ENCODE data around the gene CCDC187.
A peak's percentile ranks its signal among the peaks of the same experiment; 100 is the strongest.

CCDC187 gene

DNA sequence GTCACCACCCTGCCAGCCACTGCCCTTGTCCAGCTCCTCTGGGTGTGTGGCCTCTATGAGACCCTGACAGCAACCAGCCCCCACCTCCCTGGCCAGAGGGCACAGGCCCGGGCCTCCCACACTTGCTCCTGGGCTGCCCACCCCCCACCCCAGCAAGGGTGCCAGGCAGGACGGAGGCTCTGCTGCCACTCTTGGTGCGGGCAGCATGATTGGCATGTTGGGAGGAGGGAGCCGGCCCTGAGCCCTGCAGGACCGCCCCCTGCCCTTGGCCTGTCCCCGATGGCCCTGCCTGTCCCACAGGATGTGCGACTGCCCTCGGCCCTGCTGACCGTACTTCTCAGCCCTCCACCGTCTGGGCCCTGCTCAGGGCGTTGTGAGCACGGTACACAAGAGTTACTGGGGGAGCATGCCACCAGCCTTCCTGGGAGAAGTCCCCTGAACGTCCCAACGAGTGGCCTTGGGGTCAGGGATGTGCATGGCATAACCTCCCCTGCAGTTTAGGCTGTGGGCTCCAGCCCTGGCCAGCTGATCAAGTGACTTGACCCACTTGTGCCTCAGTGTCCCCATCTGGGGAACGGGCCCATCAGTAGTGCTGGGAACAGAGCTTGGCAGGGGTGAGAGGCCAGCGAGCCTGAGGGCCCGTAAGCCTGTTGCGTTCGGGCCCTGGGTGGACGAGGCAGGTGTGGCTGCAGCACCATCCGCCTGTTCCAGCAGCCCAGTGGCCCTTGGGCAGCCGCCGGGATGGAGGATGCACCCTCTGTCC is 39.4 kb upstream of the CCDC187 start:
- no peak for DNase-seq (ENCODE audit: low read depth)
- H3K4me3 ChIP-seq (ENCODE audit: low read depth, low read length) = no peak overlapping the region
- TF ChIP-seq, protein P1, sequence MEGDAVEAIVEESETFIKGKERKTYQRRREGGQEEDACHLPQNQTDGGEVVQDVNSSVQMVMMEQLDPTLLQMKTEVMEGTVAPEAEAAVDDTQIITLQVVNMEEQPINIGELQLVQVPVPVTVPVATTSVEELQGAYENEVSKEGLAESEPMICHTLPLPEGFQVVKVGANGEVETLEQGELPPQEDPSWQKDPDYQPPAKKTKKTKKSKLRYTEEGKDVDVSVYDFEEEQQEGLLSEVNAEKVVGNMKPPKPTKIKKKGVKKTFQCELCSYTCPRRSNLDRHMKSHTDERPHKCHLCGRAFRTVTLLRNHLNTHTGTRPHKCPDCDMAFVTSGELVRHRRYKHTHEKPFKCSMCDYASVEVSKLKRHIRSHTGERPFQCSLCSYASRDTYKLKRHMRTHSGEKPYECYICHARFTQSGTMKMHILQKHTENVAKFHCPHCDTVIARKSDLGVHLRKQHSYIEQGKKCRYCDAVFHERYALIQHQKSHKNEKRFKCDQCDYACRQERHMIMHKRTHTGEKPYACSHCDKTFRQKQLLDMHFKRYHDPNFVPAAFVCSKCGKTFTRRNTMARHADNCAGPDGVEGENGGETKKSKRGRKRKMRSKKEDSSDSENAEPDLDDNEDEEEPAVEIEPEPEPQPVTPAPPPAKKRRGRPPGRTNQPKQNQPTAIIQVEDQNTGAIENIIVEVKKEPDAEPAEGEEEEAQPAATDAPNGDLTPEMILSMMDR (IDR thresholded peaks at IDR 0.05; ENCODE audit: insufficient read depth, low read depth, low read length, missing control alignments) = no peak

DNA sequence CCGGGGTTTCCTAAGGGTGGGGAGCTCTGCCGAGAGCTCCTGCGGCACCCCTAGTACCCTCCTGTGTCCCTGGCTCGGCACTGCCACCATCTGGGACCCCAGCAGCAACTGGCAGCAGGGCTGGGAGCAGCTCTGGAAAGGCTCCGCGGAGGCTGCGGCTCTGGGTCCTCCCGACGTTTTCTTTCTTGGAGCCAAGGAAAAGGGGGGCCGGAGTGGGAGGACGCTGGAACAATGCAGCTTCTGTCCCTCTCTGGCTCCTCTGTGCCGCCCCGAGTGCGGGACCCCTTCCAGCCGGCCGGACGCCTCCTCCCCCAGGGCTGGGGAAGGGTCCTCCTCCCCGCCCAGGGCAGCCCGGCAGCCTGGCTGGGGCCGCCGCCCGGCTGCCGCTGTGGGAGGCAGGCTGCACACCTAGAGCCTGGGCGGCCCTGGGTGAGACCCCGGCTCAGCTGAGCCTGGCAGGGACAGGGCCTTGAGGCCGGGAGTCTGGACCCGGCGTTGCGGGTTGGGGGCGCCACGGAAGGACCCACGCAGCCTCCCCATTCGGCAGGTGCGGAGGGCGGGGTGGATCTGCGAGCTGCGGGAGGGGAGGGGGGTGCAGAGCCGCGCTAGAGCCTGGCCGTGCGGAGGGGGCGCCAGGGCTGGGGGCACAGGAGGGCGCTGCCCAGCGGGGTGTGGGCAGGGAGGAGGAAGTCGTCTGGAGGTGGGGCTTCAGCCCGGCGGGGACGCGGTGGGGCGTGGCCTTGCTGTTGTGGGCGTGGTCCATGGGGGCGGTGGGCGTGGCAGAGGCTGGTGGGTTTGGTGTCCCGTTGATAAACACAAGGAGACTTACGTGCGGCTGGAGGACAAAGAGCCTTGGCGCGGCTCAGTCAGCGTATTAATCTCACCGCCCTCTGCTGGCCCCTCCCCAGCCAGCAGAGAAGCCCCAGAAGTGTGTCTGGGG is 38.6 kb upstream of the CCDC187 start:
- DNase-seq (ENCODE audit: low read depth) = peak; percentile 72

DNA sequence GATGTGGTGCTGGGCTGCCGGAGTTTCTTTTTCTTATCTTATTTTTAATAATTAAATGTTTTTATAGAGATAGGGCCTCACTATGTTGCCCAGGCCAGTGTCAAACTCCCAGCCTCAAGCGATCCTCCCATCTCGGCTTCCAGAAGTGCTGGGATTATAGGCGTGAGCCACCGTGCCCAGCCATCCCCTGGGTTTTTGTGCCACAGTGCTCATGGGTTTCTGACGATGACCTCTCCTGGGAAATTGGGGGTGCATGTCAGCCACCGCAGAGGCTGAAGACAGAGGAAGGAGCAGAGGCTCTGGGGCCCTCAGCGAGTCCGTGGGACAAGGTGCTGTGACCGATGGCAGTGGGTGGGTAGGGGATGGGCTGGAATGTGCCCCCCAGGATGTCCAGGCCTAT is 37.9 kb upstream of the CCDC187 start:
- H3K4me3 ChIP-seq (ENCODE audit: low read depth, low read length) = no peak overlapping the region
- no peak for DNase-seq (ENCODE audit: low read depth)
- TF ChIP-seq, protein P1 (IDR thresholded peaks at IDR 0.05; ENCODE audit: insufficient read depth, low read depth, low read length, missing control alignments) = no peak

More for the DNA sequence above, 38.6 kb upstream of the CCDC187 start:
- TF ChIP-seq, protein P1 (IDR thresholded peaks at IDR 0.05; ENCODE audit: insufficient read depth, low read depth, low read length, missing control alignments) = no peak
- no peak overlapping the region for H3K4me3 ChIP-seq (ENCODE audit: low read depth, low read length)

DNA sequence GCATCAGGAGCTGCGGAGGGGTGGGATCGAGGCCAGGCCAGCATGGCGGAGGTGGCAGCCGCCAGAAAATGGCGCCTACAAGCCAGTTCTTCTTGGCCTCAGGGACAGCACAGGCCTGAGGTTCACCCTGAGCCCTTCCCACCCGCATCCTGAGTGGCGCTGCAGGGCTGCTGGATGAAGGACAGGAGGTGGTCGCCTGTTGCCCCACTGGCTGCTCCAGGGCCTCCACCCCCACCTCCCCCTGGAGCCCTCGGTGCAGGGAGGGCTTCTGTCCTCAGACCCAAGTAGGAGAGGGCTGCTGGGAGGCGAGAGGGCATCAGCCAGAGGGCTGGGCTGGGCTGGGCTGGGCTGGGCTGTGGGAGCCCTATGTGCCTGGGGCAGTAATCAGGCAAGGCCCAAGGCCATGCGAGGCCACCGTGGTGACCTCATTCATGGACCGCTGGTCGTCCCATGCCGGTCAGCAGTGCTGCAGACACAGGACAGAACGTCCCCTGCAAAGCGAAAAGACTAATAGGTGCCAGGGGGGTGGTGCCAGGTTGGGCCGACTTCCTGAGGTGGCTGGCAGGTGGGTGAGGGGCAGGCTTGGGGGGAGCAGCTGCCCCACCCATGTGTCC is 37.3 kb upstream of the CCDC187 start:
- H3K4me3 ChIP-seq (ENCODE audit: low read depth, low read length) = no peak overlapping the region
- TF ChIP-seq, protein P1 (IDR thresholded peaks at IDR 0.05; ENCODE audit: insufficient read depth, low read depth, low read length, missing control alignments) = no peak
- no peak for DNase-seq (ENCODE audit: low read depth)

DNA sequence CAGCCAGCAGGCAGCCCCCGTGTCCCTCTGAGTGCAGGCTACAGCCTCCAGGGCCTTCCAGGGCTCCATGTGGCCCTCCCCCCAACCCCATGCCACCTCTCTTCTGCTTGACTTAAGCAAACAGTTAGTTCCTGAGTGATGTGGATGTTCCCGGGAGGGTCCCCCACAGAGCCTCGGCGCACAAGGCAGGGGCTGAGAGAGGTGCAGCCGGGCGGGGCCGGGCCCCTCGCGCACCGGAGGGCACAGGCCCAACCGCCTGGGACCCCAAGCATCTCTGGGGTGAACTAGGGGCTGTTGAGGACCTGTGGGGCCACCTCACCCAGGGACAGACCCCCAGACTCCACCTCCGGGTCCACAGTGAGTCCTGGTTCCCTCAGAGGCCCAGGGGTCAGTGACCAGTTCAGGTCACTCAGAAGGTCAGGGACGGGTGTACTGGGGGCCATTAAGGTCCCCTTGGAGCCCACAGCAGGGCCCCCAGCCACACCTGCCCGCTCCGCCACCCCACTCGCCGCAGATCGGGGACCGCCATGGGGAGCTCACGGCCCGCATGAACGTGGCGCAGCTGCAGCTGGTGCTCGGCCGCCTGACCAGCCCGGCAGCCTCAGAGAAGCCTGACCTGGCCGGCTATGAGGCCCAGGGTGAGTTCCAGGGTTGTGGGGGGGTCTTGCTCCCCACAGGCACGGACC is 36.6 kb upstream of the CCDC187 start:
- DNase-seq (ENCODE audit: low read depth) = no peak
- TF ChIP-seq, protein P1 (IDR thresholded peaks at IDR 0.05; ENCODE audit: insufficient read depth, low read depth, low read length, missing control alignments) = no peak
- H3K4me3 ChIP-seq (ENCODE audit: low read depth, low read length) = no peak overlapping the region

DNA sequence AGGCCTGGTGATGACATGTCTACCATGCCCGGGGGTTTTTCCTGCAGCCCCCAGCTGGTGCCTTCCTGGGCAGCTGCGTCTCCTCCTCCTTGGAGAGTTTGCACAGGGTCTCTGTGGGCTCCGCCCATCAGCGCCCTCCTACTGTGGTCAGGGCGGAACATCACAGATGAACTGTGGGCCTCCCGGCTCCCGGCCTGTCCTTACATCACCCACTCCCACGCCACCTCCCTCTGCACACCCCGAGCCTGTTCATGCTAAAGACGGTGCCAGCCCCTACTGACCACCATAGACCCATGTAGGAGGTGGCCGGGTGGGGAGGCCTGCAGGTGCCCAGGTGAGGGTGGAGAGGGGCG is 36.0 kb upstream of the CCDC187 start:
- TF ChIP-seq, protein P1 (IDR thresholded peaks at IDR 0.05; ENCODE audit: insufficient read depth, low read depth, low read length, missing control alignments) = no peak
- H3K4me3 ChIP-seq (ENCODE audit: low read depth, low read length) = no peak overlapping the region
- DNase-seq (ENCODE audit: low read depth) = no peak
